ENCODE results near the gene VPS13D. TPM values are rescaled to one million over a fixed set of nuclear protein-coding genes. Genes with fewer than 3 reads are reported as not detected.

The VPS13D gene
- total RNA-seq, 1 experiment from 2014 or later: 20.2 TPM

- Histone ChIP-seq H2BK20ac (ENCODE audit: low read depth, low read length, poor library complexity, severe bottlenecking) (no peak overlapping the region), H4K5ac (ENCODE audit: insufficient read length, low read depth, low read length) (no peak overlapping the region), H2BK12ac (ENCODE audit: insufficient read length, low read depth, low read length) (no peak overlapping the region), H3K79me2 (ENCODE audit: insufficient read depth, low read length) (no peaks in the 10 kb centered on the region), H3K56ac (ENCODE audit: insufficient read length, low read depth, low read length) (no peak overlapping the region), H4K91ac (ENCODE audit: insufficient read length, low read depth, low read length) (no peak overlapping the region), H3K27ac (ENCODE audit: insufficient read length, low read depth, low read length) (no peak overlapping the region), H3T11ph (ENCODE audit: low read length) (no peak overlapping the region), H3K18ac (ENCODE audit: insufficient read length, low read depth, low read length) (no peak overlapping the region), H3K27me3 (ENCODE audit: insufficient read depth, low read length) (no peaks in the 10 kb centered on the region), H3K9ac (ENCODE audit: extremely low read depth, insufficient read length, low read length) (no peak overlapping the region), H3K79me1 (ENCODE audit: insufficient read depth, low read depth, low read length, poor library complexity, severe bottlenecking) (no peaks in the 10 kb centered on the region), H3K4ac (ENCODE audit: low read depth, low read length) (no peak overlapping the region), H2AFZ (ENCODE audit: low read length) (no peak overlapping the region), H2AK5ac (ENCODE audit: insufficient read length, low read length) (no peak overlapping the region), H3K9me3 (ENCODE audit: control insufficient read depth, low read depth, low read length) (no peaks in the 10 kb centered on the region), H4K8ac (replicated peaks; ENCODE audit: insufficient read length, low read depth, low read length) (no peak overlapping the region), H2BK5ac (ENCODE audit: insufficient read length, low read length) (no peak overlapping the region), H3K4me2 (ENCODE audit: insufficient read depth, insufficient read length, low read length) (no peak overlapping the region), H3K14ac (ENCODE audit: insufficient read depth, low read length) (no peak overlapping the region), H3K23me2 (ENCODE audit: insufficient read length, low read depth, low read length, poor library complexity, severe bottlenecking) (peaks cover 3% of the 10 kb centered on the region), H2BK120ac (ENCODE audit: low read depth, low read length, poor library complexity, severe bottlenecking) (no peak overlapping the region), H3K4me1 (ENCODE audit: insufficient read depth, low read length) (no peaks in the 10 kb centered on the region), H3K23ac (ENCODE audit: insufficient read length, low read depth, low read length) (no peak overlapping the region), H4K20me1 (ENCODE audit: control insufficient read depth, insufficient read depth, insufficient read length) (no peaks in the 10 kb centered on the region), H2BK15ac (ENCODE audit: low read depth, low read length) (no peak overlapping the region)
- Mint-ChIP-seq H3K4me3 (no peak overlapping the region; a peak in 1 of 5 replicates), H3K27me3 (ENCODE audit: low read depth) (peaks cover 3% of the 10 kb centered on the region), H3K36me3 (ENCODE audit: insufficient read depth in 1 of 3, low read depth in 3 of 3) (no peaks in the 10 kb centered on the region; a peak in 1 of 7 replicates), H3K4me1 (peaks cover 5 to 22% of the 10 kb centered on the region in 2 experiments), H3K27ac (no peak overlapping the region), H3K9me3 (no peaks in the 10 kb centered on the region)
- TF ChIP-seq CTCF (conservative IDR thresholded peaks at IDR 0.05): no peak
- WGBS (ENCODE audit: extremely low coverage, insufficient read length, low lambda C conversion rate): no CpG with 5 or more reads among the region's 3 CpGs
- DNase-seq: no peak
Observed at GRCh38 chr1:12195416-12195815, 34.4 kb upstream of the VPS13D start.

Measured in H9 (cell line).